GM06990 (cell line): ENCODE data around the gene CTNNBIP1.

Experiments used
- DNase-seq: peaks from one replicate; pipeline ENCODE4 v3.0.0-alpha.2; 2011; ENCODE audit not compliant: insufficient read length; ENCODE audit errors: extremely low read depth
- H3K27me3 ChIP-seq: replicated peaks from 2 replicates; pipeline ENCODE4 v1.6.0; 2011; ENCODE audit warnings: low read length; ENCODE audit not compliant: control insufficient read depth, insufficient read depth
- H3K36me3 ChIP-seq: 2 replicates; pipeline ENCODE4 v1.5.1; 2011; ENCODE audit warnings: low read length; ENCODE audit not compliant: control insufficient read depth, insufficient read depth
- H3K4me3 ChIP-seq: replicated peaks from 2 replicates; pipeline ENCODE4 v1.5.1; 2011; ENCODE audit warnings: low read depth, mild to moderate bottlenecking, control low read depth, low read length
- CTCF ChIP-seq: IDR thresholded peaks from 2 replicates; pipeline ENCODE4 v1.5.1; 2011; ENCODE audit warnings: low read length, control low read depth, mild to moderate bottlenecking, inconsistent platforms; ENCODE audit not compliant: insufficient read depth, poor library complexity, severe bottlenecking

CTNNBIP1 gene

GRCh38 chr1:9842781-9843575 lies 67.1 kb downstream of the CTNNBIP1 start:
- Histone ChIP-seq H3K4me3 (no peak overlapping the region), H3K36me3 (no peaks in the 10 kb centered on the region), H3K27me3 (no peaks in the 10 kb centered on the region)
- no peak for DNase-seq
- TF ChIP-seq CTCF: no peak

GRCh38 chr1:9842073-9842711 lies 67.9 kb downstream of the CTNNBIP1 start:
- no peak for DNase-seq
- no peak for TF ChIP-seq CTCF
- Histone ChIP-seq H3K4me3 (no peak overlapping the region), H3K36me3 (no peaks in the 10 kb centered on the region), H3K27me3 (no peaks in the 10 kb centered on the region)

- H3K27me3 ChIP-seq: no peaks in the 10 kb centered on the region
- TF ChIP-seq CTCF: no peak
- no peaks in the 10 kb centered on the region for H3K36me3 ChIP-seq
- no peak for DNase-seq
- no peak overlapping the region for H3K4me3 ChIP-seq
Observed at GRCh38 chr1:9841460-9841859, 68.6 kb downstream of the CTNNBIP1 start.

GRCh38 chr1:9840176-9840575 lies 69.9 kb downstream of the CTNNBIP1 start:
- TF ChIP-seq CTCF: no peak
- no peaks in the 10 kb centered on the region for H3K27me3 ChIP-seq
- DNase-seq: no peak
- no peak overlapping the region for H3K4me3 ChIP-seq
- no peaks in the 10 kb centered on the region for H3K36me3 ChIP-seq

GRCh38 chr1:9838946-9839345 lies 71.1 kb downstream of the CTNNBIP1 start:
- no peak overlapping the region for H3K4me3 ChIP-seq
- no peaks in the 10 kb centered on the region for H3K36me3 ChIP-seq
- H3K27me3 ChIP-seq: no peaks in the 10 kb centered on the region
- no peak for DNase-seq
- no peak for TF ChIP-seq CTCF

- Histone ChIP-seq H3K4me3 (no peak overlapping the region), H3K36me3 (no peaks in the 10 kb centered on the region), H3K27me3 (no peaks in the 10 kb centered on the region)
- DNase-seq: no peak
- no peak for TF ChIP-seq CTCF
Observed at GRCh38 chr1:9836632-9836960, 73.5 kb downstream of the CTNNBIP1 start.
